HG03060 (cell line): Measurements from ENCODE around the gene CLCN5.

ENCODE experiments used
- ATAC-seq: cut with Tn5 transposase; IDR thresholded peaks from one replicate; pipeline ENCODE4 v1.9.1; 2021; ENCODE audit warnings: low read depth, moderate number of reproducible peaks; ENCODE audit not compliant: unreplicated experiment

The CLCN5 gene

DNA sequence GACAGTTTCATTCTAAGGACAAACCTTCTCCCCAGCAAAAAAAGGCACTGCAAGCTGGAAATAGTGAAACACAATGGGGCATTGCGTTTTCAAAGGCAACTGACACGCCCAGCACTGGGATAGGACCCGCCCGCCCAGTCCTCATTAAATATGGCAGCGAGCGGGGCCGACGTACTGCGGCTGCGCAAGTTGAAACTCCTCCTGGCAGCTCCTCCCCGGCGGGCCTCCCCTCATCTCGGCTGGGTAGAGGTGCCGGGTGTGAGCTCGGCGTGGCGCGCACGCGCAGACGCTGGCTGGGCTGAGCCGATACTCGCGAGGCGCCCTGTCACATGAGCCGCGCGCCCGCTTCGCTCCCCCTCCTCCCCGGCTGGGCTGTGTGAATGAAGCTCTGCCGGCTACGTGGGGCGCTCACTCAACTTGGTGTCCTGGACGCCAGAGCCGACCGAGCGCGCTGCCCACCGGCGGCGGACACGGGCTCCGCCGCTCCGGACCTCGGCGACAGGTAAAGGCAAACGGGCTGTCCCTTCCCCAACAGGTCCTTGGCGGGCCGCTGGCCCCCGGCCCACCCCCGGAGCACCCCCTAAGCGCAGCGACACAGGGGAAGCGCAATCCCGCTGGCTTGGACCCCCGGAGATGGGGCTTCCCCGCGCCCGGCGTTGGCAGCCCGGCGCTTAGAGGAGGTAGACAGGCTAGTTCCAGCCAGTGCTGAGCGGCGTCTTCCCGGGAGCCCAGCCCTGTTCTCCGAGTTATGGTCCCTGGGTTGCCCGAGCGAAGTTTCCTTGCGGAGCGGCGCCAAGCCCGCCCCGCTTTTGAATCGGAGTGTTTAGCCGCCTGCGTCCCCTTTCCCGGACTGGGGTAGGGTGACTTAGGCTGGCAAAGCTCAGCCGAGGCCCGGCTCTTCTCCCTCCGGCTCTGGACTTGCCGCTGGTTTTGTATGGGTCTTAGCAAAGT lies at the start of gene CLCN5:
CLCN5 (plus strand) TSS at position 306 of the 951 bp plus-strand sequence. CDS start 2,703 bp downstream, outside the sequence.
- ATAC-seq: peak; percentile 88

DNA sequence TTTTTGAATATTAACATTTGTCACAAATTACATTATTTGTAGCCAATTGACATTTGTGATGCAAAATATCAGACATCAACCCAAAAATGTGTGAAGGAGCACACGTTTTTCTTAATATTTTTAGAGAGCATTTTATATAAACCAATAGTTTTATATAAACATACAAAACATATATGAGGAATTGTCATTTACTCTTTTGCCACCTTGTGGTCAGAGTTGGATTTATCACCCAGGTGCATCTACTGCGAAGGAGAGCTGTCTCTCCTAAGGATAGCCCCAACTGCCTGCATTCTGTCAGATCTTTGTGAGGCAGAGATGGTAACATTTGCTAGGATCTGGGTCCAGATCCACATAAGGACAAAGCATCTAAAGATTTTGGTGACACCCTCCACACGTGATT lies 45.6 kb upstream of the CLCN5 start:
- ATAC-seq: no peak

DNA sequence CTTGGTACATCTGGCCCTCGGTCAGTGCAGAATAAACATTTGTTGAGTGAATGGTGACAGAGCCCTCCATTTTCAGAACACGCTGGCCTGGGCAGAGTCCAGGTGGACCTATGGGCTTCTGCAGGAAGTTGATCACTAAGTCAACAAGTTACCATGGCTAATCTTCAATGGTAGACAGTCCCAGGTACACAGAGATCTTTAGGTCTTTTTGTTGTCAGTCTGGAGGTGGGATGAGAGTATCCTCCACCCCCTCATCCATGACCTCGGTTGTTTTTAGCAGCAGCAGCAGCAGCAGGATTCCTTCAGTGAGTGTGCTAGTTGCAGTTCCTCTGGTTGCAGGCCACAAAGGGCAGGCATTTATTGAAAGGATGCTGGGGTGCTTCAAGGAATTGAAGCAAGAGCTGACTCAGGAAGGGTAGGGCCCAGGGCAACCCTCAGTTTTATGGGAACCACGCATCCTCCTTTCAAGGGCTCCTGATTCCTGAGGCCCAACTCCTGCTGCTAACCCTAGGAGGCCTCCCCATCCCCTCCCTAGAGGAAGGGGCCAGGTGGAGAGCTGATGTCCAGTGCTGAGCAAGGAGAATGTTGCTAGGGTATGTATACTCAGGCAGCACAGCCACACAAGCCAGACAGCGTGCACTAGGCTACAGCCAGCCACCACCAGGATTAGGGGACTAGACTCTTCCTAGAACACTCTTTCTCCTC lies 44.8 kb upstream of the CLCN5 start:
- ATAC-seq: no peak

DNA sequence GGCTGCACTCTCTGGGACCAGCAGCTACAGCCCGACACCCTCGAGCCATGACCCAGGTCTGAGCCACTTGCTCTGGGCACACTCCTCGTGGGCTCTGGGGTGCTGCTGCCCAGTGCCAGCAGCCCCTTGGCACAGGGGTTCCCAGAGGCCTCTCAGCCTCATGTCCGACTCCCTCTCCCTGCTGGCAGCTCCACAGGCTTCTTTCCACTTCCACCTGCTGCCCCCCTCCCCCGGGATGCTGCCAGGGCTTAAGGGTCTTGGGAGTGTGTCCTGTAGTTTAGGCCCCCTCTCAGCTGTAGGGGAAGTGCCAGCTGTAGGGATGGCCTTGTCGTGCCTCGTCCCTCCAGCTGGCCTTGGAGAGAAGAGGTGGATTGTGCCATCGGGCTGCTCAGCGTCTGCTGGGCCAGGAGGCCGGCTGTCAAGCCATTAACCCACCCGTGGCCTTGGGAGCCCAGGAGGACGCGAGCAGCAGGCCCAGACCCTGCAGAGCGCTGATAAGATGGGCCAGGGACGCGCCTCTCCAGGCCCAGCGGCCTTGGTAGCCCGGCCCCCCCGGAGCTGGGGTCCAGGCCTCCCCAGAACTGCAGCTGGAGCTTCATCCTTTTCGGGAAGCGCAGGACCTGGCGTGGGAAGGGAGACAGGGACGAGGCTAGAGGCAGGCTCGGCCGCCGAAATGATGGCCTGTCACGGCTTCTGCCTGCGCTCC lies 44.1 kb upstream of the CLCN5 start:
- ATAC-seq: no peak

DNA sequence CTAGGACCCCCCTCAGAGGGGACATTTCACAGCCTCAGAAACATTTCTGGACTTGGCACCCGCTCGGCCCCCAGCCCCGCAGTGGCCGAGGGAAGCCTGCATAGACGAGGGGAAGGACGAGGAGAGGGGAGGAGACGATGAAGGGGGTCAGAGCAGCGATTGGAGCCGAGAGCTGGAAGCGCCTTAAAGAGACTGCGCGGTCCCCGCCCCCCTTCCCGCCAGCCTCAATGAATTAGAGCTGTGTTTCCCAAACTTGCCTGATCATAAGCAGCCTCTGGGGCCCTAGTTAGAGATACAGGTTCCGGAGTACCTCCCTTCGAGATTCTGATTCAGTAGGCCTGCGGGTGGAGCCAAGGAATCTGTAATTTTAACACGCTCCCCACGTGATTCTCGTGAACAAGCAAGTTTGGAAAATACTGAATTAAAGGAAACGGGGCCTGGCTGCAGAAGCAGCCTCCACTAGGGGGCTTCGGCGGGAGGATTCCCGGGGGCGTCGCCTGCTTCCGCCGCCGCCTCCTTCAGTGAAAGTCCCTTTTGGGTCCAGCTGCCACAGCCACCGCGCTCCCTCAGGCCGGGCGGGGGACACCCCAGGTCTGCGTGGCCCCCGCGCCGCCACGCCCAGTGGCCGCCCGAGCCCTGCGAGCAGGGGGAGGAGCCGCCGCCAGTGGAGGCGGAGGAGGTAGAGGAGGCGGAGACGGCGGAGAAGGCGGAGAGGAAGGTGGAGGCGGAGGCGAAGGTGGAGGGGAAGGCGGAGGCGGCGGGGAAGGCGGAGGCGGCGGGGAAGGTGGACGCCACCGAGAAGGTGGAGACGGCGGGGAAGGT lies 43.4 kb upstream of the CLCN5 start, which contains the start of gene USP27X:
USP27X (plus strand) TSS at position 651 of the 822 bp plus-strand sequence. CDS start 824 bp downstream, outside the sequence.
- peak; percentile 37 for ATAC-seq

DNA sequence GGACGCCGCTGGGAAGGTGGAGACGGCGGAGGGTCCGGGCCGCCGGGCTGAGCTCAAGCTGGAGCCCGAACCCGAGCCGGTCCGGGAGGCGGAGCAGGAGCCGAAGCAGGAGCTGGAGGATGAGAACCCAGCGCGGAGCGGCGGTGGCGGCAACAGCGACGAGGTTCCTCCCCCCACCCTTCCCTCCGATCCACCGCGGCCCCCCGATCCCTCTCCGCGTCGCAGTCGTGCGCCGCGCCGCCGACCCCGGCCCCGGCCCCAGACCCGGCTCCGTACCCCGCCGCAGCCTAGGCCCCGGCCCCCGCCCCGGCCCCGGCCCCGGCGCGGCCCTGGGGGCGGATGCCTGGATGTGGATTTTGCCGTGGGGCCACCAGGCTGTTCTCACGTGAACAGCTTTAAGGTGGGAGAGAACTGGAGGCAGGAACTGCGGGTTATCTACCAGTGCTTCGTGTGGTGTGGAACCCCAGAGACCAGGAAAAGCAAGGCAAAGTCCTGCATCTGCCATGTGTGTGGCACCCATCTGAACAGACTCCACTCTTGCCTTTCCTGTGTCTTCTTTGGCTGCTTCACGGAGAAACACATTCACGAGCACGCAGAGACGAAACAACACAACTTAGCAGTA lies 42.6 kb upstream of the CLCN5 start:
- ATAC-seq: no peak

DNA sequence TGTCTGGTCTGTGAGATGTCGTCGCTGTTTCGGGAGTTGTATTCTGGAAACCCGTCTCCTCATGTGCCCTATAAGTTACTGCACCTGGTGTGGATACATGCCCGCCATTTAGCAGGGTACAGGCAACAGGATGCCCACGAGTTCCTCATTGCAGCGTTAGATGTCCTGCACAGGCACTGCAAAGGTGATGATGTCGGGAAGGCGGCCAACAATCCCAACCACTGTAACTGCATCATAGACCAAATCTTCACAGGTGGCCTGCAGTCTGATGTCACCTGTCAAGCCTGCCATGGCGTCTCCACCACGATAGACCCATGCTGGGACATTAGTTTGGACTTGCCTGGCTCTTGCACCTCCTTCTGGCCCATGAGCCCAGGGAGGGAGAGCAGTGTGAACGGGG lies 41.7 kb upstream of the CLCN5 start:
- ATAC-seq: no peak

DNA sequence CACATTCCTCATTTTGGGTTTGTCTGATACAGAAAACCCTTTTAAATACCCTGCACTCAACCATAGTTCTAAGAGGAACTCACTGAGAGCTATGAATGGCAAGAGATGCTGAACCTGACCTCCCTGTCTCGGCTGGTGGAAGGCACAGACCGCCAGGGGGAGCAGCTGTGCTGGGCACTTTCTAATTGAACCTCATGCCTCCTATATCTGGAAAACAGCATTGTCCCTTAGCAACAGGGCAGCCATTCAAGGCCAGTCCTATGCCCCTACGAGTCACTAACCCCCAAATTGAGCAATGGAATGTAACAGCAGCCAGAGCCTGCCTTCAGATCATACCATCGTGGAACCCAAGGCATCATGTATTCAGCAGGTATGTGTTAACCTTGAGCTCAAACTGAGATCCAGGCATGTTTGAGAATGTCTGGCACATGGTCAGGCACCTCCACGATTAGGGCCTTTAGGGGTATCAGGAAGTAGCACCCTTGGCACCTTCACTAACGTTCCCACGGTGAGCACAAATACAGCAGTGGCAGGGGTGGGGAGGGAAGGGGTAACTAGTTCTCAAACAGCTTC lies 38.0 kb upstream of the CLCN5 start:
- no peak for ATAC-seq

DNA sequence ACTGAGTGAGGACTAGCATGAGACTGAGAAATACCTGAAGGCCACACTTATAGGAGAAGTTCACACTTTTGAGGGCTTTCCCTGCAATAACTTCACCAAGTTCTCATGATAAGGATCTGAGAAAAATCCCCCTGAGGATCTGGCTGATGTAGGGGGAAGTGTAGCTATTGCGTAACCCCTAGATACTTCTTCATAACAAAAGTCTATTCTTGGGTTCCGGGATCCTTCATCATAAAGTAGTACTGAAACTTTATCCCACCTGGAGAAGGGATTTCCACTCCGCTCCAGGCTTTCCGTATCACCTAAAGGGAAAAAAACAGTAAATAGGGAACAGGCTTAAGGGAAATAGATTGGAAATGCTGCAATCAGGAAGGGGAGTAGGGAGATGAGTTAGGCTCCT lies 29.9 kb upstream of the CLCN5 start:
- no peak for ATAC-seq

DNA sequence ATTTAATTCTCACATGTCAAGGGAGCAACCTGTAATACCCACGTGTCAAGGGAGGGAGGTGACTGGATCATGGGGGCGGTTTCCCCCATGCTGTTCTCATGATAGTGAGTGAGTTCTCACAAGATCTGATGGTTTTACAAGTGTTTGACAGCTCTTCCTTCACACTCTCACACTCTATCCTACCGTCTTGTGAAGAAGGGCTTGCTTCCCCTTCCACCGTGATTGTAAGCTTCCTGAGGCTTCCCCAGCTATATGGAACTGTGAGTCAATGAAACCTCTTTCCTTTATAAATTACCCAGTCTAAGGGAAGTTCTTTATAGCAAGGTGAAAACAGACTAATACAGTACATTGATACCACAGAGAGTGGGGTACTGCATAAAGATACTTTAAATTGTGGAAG lies 25.4 kb upstream of the CLCN5 start:
- ATAC-seq: no peak

DNA sequence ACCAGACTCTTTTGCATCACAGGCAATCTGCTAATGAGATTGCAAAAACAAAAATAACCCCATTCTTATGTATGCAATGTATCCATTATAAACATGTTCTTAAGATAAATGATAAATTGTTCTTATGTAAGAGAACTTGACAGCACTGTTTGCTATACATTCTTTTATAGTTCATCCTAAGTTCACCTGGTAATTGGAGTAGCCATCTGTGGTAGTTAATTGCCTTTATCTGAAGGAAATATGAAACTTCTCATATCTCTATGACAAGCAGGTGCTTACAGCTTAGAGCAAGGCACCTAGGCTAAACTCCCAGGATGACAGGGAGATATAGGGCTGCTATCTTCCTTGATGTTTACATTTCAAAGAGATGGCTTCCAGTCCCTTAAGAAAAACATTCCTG lies 21.3 kb upstream of the CLCN5 start:
- no peak for ATAC-seq

DNA sequence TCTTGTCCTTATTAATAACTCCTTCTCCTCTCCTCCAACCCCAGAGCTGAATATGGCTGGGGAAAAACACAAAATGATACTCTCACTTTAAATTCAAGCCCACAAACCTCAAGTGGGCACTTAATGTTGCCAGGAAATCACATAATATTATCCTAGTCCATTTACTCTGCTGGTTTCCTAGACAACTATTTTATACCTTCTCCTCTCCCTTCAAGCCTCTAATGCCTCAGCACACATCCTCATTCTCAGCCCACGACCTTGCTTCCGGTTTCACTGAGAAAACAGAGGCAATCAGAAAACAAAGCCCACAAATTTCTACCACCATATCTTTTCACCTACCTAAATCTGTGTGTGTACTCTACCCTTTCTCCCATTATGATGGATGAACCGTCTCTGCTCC lies 12.1 kb upstream of the CLCN5 start:
- no peak for ATAC-seq

DNA sequence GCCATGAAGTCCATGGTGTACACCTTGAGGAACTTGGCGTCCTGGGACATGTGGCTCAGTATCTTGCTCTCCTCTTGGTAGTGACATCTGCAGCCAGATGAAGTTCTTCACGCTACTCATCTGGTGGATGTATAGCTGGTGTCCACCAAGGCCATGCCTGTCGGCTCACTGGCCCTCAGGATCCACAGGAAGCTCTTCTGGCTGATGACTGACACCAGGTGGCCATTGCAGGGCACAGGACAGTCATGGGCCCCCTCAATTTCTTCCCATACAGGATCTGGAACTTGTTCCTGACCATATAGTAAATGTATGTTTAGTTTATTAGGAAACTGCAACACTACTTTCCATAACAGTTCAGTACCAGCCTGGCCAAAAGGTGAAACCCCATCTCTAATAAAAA lies 10.3 kb upstream of the CLCN5 start:
- ATAC-seq: no peak

DNA sequence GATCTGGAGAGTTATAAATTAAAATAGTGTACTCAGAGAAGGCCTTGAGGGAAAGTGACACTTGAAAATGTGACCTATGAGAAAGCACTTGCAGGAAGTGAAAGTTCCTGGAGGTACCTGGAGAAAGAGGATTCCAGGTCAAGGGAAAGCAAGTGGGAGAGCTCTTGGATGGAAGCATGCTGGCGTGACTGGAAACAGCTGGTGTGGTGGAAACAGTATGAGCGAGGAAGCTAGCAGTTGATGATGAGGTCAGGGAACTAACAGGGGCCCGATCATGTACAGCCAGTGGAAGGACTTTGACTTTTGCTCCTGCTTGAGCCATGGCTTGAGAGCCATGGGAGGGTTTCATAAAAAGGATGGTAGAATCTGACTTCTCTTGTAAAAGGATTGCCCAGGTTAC lies 9.5 kb upstream of the CLCN5 start:
- no peak for ATAC-seq

DNA sequence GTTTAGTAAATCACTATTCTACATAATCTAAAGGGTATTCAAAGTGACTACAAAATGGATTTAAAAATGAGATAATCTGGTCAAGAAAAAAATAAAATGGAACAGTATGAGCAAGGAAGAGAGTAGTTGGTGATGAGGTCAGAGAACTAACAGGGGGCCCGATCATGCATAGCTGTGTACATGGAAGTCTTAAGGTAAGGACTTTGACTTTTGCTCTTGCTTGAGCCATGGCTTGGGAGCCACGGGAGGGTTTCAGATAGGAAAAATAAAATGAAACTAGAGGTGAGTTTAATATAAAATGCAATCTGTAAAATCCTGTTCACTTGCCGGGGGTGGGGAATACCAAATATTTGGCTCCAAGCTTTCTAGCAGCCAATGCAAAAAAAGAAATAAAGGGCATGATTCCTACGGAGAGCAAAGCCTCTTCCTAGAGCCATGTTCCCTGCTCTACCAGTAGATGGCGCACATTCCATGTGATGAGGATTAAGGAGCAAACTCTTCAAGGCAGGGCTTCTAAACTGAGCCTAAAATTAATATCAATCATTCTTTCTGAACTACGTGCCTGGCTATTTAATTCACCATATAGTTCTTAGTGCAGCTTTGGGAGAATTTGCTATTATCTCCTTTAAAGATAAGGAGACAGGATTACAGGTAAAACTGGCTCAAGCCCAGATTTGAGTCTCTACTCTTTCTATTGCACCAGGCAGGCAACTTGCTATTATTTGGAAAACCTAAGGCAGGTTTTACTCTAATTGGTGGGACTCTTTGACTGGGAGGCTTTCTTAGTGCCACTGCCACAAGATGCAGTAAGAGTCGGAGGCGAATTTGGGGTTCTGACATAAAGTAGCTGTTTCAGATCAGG lies 6.8 kb upstream of the CLCN5 start:
- ATAC-seq: no peak

DNA sequence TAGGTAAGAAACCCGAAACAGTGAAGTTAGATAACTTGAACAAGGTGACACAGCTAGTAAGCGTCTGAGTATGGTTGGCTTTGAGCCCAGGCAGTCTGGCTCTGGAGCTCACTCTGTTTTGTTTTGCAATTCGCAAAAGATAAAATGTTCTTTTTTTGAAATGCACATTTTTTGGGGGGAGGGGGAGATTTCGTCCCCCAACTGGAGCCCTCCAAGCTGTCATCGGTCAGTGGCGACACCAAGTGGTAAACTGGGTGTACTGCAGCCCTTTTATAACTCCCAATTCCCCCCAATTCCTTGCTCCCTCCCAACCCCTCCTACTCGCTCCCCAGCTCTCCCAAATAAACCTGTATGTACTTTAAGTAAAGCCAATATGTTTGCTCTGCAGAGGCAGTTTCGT lies 2.8 kb upstream of the CLCN5 start:
- no peak for ATAC-seq

DNA sequence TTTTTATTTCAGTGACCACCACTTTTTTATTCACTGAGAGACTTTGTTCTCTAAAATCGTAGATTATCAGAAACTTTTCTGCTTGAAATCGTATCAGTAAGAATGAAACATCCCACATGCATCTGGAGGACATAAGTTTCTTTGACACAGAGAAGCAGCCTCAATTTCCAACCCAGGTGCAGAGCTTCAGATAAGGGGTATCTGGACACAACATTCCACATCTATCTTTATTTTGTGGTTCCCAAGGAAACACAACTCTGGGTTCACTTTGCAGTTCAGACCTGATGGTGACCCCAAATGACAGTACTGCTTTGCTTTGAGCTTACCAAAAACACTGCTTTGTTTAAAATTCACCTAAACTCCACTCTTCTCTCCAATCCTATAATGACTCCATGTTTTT lies 1.3 kb upstream of the CLCN5 start:
- no peak for ATAC-seq

DNA sequence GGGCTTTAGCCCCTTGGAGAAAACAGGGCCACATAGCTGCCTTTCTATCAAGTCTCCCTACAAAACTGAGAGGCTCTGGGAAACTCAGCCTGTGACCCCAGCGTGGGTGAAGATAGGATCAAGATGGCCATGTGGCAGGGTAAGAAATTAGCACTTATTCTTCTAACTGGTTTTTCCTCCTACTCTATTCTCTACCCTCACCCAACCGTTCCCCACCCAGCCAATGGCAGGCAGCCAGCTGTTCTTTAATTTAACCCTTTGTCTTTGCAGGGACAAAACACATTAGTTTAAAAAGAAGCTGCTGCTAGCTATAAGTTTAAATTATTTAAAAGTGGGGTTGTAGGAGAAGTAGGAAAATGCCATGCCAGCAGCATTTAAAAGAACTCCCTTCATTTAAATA lies 2.8 kb downstream of the CLCN5 start:
- ATAC-seq: no peak

DNA sequence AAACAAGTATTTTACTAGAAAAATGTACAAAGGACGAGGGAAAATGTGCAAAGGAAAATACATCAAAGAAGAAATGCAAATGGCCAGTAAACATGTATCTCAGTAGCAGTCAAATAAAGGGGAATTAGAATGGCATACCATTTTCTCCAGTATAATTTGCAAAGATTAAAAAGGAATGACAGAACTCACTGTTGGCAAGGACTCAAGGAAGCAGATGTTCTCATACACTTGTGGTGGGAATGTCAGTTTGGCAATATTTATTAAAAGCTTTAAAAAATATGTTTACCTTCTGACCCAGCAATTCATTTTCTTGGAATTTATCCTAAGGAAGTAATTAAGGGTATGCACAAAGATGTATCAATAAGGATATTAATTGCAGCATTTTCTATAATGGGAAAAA lies 7.6 kb downstream of the CLCN5 start:
- ATAC-seq: no peak
